GM20431 (cell line): ENCODE data around the gene RBMS1.
"Not testable (repeated sequence)": the region's sequence is repeated elsewhere in the genome, so short reads cannot be mapped to it uniquely, and the experiment has no call there.

ENCODE experiments used
- in situ Hi-C: fragments of 300-500 bp; cut with MseI, MboI; formaldehyde crosslinking; loops from one replicate; pipeline ENCODE4 v1.15.0; 2020; ENCODE audit warnings: low sequenced_read_pairs; ENCODE audit not compliant: unreplicated experiment

RBMS1 gene

DNA sequence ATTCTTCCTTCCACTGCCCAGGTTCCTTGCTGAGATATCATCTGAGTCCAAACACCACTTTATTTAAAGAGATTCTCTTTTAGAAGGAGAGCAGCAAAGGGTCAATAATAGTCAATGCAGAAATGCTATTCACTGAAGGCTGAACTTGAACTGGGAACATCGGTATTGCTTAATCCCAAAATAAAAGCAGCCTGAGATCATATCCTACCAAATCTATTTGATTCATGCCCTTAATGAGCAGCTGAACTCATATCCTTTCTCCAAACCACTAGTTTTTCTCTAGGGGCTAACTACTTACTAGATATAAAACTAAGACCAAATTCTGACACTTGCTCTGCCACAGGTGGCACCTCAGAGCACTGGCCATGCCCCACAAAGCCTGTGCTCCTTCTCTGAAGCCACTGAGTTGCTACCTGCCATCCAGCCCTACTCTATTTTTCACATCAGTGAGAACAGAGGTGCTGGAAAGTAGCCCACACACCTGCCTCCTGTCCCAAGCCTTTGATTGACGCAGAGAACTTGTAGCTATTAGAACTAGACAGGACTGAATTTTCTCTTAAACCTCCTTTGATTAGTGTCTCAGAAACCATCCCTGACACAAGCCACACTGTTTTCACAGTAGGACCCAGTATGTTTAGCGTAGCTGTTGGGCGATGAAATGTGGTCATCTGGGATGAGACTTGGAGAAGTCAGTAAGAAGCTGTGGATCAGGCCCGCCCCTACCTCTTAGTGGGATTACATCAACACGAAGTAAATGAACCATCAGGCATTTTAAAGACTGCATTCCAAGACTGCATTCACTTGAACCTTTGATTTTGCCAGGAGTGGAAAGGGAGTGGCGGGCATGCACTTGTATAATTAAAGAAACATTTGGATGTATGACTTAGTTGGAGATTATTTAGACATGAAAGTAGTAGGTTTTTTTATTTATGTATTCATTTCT lies 124.3 kb downstream of the RBMS1 start:
- in situ Hi-C loops = no loop called here

DNA sequence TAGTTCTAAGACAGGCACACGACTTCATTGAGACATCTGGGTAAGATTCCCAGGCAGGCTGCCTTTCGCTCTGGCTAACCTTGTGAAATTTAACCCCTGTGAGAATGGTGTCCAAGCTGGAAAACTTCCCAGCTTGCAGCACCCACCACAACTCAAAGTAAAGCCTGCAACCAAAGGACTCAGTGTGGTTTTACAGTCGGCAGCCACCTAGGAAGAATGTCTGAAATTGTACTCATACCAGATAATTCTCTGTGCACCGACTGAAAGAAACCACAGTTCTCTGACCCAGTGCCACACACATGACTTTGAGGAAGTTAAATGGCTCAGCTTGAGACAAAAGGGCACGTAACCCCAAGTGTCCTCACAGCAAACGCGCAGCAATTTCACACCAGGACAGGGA lies 125.7 kb downstream of the RBMS1 start:
- in situ Hi-C loops = no loop called here

DNA sequence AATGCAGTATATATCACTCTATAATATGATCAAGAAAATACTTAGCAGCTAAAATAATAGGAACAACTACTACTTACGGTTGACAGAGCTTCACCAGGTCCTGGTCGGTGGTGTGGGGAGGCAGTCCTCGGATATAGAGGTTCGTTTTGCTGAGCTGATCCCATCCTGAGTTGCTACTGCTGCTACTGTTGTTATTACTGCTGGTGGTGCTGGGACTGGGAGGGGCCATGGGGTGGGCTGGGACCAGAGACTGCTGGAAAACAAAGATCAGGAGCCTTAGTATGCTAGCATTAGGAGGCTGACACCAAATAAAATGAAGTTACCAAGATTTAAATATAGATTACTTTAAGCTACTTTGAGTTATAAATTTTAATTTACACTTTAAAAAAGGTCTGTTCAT lies 126.5 kb downstream of the RBMS1 start:
- in situ Hi-C loops = not testable (repeated sequence)

DNA sequence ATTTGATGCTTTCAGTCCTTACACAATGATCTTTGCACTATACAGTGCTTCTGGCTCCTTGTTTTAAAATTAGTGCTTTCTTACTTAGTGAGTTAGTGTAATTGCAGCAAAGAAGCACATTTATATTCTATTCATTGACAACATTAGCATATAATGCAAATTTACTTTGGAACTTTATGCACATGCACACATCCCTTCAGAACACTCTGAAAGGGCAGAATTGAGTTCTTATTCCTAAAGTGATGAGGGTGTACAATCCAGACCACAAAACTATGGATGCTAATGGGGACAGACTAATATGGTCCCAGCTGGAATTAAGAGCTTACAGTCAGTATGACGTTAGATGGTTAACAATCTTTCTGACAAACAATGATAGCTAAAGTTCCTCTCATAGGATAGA lies 127.1 kb downstream of the RBMS1 start:
- in situ Hi-C loops = no loop called here

DNA sequence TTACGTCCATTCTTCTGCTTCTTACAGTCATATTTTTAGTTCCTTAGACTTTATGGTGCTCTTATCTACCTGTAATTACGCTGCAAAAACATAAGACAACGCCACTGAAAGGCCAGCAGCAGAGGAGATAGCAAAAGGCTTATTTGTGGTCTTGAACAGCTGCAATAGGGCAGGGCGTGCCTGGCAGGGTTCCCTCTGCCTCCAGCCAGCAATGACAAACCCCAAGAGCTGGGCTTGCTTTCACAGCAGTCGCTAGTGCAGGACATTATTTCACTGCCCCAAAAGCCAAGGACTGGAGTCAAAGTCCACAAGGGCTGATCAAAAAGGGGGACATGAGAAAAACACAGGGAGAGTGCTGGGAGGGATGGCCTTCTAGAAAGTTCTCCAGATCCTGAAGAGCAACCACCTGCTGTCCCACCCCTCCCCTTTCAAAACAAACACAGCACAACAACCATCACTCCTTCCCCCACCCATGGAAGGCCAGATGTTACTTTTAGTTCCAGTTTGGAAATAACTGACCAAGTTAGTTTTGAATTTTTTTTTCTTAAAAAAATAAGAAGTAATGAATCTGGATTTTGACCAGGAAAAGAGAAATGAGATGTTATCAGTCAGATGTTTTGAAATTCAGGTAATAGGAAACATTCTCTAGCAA lies 127.8 kb downstream of the RBMS1 start:
- in situ Hi-C loops = no loop called here

DNA sequence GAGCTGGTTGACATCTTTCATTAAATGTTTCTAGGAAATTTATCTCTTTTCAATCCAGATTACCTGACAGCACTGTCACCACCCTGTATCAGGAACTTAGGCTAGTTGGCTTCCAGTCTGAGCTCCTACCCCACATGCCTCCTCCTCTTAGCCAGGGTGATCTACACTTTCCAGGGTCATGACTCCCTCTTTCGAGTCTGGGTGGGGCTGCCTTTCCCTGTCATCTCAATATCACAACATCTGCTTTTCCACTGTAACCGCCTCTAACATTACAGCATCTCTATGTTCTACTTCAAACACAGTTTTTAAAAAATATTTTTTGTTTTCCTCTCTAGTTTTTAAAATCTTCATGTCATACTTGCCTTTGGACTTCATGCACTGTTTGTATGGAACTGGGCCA lies 129.2 kb downstream of the RBMS1 start:
- in situ Hi-C loops = no loop called here

DNA sequence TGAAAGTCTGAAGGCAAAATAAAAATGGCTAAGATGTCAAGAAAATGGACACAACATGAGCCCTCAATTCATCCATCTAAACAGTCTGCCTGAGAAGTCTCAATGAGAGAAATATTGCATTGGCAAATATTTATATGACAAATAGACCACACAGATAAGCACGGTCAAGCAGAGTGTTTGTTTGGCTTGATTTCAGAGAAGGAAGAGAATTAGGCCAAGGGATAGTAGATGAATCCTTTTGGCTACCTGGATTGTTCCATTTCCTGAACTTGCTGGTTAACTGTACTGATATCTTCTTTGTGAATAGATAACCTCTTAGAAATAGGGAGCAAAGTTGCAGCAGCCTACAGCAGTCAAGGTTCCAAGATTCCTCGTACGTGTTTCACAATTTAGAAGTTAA lies 129.6 kb downstream of the RBMS1 start:
- in situ Hi-C loops = no loop called here

DNA sequence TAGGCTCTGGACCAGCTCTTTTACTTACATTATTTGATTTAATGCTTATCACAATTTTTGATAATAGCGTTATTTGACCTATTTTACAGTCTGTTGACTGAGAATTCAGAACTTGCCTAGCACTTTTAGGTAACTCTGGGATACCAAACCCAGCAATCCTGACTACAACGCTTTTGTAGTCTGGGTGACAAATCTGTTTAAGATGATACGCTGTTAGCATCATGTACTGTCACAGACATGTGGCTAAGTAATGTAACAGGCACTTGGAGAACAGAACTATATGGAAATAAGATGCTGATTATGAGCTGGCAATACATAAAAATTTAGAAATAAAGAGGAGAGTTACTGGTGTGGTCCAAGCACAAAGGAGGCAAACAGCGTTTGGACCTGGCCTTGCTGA lies 130.6 kb downstream of the RBMS1 start:
- in situ Hi-C loops = no loop called here

DNA sequence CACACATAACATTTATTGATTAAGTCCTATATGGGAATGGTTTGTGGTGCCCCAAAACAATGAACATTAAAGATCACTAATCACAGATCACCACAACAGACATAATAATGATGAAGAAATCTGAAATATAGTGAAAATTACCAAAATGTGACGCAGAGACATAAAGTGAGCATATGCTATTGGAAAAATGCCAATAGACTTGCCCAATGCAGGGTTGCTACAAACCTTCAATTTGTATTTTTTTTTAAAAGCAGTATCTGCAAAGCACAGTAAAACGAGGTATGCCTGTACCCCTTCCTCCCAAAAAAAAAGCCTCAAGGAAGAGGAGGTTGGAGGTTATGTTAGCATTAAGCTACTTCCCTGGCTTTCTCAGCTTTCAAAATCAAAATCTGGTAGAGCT lies 131.1 kb downstream of the RBMS1 start:
- in situ Hi-C loops = no loop called here

DNA sequence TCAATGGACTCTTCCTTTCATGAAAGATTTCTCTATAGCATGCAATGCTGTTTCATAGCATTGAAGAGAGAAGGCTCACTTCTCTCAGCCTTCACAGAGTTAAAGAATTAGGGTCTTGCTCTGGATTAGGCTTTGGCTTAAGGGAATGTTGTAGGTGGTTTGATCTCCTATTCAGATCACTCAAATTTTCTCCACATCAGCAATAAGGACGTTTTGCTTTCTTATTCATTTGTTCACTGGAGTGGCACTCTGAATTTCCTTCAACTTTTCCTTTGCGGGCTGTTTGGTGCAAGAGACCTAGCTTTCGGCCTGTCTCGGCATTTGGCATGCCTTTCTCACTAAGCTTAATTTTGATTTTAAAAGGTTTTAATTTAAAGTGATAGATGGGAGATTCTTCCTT lies 131.6 kb downstream of the RBMS1 start:
- in situ Hi-C loops = no loop called here

DNA sequence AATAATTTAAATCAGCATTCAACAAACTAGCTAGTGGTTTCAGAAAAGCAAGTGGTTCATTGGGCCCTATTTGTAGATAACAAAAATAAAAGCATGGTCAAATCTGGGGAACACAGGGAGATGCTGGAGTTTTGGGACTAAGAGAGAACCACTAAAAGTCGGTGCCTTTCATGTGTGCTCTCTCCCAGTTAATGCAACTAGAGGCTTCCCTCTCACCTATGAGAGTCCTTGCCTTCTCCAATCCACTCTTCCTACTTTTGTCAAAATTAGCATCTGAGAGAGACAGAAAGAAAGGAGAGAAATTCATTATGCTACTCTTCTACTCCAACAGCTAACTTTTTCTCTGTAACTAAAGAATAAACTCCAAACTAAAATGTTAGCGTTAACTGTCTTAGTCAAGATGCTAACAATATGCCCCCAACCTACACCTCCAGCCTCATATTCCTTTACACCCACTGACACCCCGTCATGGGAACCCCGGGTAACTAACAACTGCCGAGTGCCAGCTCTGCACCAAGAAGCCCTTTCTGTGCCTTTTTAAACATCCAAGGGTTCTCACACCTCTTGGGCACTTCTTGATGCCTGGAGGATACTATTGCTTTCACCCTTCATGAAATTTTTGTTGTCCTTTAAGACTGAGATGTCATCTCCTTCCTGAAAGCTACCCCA lies 133.4 kb downstream of the RBMS1 start:
- in situ Hi-C loops = no loop called here

DNA sequence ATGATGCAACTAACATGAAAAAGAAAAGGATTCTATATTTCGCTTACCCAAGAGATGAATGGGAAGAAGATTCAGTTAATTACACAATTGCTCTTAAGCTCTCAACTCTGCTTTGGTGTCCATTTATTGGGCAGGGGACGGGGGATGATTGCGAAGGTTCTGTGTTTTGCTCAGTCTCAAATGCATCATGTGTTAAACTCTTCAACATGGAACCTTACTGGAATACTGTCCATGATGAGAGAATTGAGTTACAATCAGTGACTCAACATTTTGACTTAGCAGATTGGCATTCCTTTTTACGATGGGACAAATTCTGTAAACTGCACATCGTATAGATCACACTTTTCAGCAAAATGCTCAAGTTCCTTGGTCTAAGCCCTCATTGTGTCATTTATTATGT lies 135.6 kb downstream of the RBMS1 start:
- in situ Hi-C loops = no loop called here

DNA sequence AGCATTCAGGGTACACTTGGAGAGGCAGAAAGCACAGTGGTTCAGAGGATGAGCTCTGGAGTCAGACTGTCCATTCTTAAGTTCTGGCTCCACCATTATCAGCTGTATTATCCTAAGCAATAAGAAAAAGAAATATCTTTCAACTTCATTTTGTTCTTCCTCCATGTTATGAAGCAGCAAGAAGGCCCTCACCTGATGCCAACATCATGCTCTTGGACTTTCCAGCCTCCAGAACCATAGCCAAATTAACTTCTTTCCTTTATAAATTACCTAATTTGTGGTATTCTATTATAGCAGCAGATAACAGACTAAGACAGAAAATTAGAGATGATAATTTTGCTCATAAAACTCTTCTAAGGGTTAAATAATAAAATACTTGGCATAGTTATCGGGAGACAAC lies 137.1 kb downstream of the RBMS1 start:
- in situ Hi-C loops = no loop called here

DNA sequence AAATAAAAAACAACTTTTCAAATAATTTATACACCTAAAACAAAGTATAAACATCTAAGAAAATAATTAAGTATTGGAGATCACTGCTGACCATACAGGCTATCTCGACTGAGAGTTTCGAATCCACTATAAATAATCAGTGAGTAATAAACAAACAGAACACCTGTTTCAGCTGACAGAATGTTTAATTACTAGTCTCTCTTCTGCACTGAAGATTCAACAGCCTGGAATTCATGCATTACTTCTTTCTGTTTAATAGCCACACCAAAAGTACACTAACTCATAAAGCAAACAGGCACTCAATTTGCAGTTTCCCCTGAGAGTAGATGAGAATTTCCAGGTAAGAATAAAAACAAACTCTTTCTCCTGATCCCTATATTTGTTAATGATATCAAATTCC lies 138.5 kb downstream of the RBMS1 start:
- in situ Hi-C loops = no loop called here

DNA sequence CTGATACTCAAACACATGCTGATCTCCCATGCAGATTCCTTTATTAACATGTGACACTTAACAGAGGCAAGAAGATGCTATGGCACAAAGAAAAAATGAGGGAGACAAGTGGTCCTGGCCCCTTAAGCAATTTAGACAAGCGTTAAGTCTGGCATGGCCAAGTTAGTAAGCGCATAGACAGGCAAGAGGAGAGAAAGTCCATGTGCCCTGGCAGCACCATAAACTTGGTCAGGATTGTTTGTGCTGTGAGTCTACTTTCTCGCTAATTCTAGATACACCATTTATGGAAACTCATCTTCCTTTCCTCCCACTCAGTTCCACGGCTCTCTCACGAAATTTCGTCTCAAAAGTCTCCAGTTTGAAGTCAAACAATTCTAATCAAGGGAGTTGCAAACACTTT lies 138.9 kb downstream of the RBMS1 start:
- in situ Hi-C loops = no loop called here

DNA sequence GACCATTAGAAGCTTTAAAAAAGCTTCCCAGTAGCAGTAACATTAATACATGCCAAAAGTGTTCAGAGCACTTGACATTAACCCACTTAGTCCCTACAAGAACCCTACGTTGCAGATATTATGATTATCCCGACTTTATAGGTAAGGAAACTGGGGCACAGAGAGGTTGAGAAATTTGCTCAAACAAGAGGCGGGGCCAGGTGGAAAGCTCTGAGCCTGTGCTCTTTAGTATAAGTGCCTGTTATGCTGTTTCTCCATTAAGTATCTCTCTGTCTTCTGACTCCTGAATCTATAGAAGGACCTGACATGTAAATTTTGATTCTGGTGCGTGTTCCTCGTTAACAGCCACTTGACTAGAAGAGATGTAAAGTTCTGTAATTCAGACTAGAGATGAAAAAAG lies 139.8 kb downstream of the RBMS1 start:
- in situ Hi-C loops = no loop called here

DNA sequence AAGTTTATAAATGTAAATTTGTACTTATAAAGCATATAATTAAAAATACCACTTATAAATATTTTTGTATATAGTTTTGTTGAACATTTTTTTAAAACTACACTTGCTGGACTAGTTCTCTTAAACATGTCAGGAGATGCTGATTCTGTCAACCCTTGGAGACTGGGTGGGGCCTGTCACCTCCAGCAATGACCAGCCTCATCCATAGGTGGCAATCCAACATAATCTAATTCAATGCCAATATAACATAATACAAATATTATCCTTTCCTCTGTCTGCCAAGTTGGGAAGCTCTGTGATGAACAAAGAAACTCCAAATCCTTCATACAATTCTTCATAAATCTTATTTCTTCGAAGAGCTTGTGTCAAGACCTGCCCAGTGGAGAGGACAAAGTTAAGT lies 140.4 kb downstream of the RBMS1 start:
- in situ Hi-C loops = no loop called here

DNA sequence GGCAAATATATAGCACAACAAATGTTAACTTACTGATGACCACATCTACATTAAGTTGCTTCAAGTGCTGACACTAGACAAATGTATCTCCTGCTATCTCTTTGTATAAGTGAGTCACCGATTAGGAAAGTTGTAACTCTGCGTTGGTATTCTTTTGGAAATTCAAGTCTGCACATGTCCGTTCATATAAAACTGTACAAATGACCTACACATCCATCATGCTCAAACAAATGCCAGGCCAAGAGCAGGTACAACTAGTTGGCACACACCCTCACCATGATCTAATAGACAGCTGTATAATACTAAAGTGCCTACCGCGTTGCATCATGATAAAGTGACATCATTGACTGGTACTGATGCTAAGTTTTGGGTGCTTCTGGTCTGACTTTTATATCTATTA lies 141.1 kb downstream of the RBMS1 start:
- in situ Hi-C loops = no loop called here

DNA sequence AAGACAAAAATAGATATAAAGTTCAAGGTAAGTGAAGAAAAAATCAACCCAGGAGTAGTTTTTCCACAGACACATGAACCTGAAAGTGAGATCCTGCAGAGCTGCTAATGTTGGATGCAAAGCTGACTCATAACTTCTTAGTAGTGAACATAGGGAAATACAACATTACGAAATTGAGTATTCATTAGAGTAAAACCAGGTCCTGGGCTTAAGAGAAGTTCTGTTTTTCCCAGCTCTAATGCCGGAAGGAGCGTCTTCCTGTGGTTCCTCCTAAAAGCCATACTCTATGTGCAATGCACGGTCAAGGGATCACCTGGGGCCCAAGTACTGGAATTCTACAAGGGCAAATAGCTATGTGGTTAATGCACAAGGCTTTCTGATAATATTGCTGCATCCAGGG lies 141.7 kb downstream of the RBMS1 start:
- in situ Hi-C loops = no loop called here

DNA sequence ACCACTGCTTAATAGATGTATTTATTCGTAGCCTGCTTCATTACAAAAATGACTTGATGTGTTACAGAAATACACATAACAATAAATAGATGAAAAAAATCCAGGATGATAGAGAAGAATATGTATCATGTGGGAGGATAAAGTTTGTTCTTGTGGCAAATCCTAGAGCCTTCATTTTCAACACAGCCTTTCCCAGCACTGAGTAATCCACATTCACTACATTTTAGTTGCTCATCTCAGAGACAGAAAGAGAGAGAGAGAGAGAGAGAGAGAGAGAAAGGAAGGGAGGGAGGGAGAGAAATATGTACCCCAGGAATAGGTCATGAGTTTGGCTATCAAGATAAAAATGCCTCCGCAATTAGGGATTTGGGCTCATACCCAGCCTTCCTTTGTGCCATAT lies 144.3 kb downstream of the RBMS1 start:
- in situ Hi-C loops = no loop called here

DNA sequence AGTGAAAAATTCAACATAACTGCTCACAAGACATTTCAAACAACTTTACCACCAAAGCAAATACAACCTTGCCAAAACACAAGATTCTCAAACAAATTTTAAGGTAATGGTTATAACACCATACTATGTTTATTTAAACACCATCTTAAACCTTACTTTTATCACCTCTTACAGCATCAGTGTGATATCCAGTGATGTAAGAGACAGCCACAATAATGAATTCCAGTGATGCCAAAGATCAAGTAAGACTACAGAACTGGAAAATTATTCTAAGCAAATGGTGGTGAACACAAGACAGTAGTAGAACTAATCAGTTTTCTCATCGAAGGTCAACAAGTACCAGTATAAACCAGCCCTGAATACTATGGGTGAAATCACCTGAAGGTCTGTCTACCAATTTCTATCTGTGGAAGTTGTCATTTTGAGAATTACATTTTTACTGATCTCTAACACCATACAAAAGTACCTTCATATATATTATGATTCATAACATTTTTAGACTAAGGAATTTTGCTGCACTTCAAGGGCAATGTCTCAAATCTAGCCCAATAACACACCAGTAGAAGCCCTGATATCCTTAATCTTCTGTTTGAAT lies 146.2 kb downstream of the RBMS1 start:
- in situ Hi-C loops = no loop called here
